ENCODE results near the gene CCNF.

- TF ChIP-seq POLR2A (IDR thresholded peaks at IDR 0.05): no peak
- TF ChIP-seq CTCF (IDR thresholded peaks at IDR 0.05): no peak
Observed at GRCh38 chr16:2493605-2494004, 64.4 kb downstream of the CCNF start.
